SK-N-SH (cell line): ENCODE measurements around the gene STAT6. TPM values are rescaled to one million over a fixed set of nuclear protein-coding genes. Genes with fewer than 3 reads are reported as not detected.

Experiments used
- CTCF ChIA-PET: fragments of 300-600, 350-600 bp; formaldehyde crosslinking; extraction: SDS; loops from one replicate; lab custom pipeline; 2021; lab: Yijun Ruan, JAX
- POLR2A ChIA-PET: fragments of 350-600 bp; sonication (Branson Sonifier 250); formaldehyde crosslinking; extraction: SDS; loops from one replicate; lab custom pipeline; 2020; ENCODE audit warnings: antibody characterized with exemption, inconsistent platforms; lab: Yijun Ruan, JAX
- DNase-seq: peaks from one replicate; pipeline ENCODE4 v3.0.0; 2012
- H2AFZ ChIP-seq: fragments of 200-600 bp; sonication (generic); 2 replicates; pipeline ENCODE4 v1.8.1; 2016; ENCODE audit warnings: antibody characterized with exemption, mild to moderate bottlenecking, low read depth
- H3F3A ChIP-seq: fragments of 200-600 bp; sonication (generic); replicated peaks from 2 replicates; pipeline ENCODE3; 2016; ENCODE audit warnings: antibody characterized with exemption, mild to moderate bottlenecking; ENCODE audit not compliant: insufficient read depth
- H3K27ac ChIP-seq, 2 experiments: fragments of 200-500 bp in 1 of 2; fragments of 200-600 bp in 1 of 2; sonication (Bioruptor generic) in 1 of 2; sonication (generic), shearing (Covaris generic) in 1 of 2; 2 replicates each; pipeline versions ENCODE4 v1.5.1 to v1.6.1; 2014 to 2016; ENCODE audit warnings: low read depth in 2 of 2, inconsistent platforms in 1 of 2, low read length in 1 of 2, mild to moderate bottlenecking in 1 of 2, mixed read lengths in 1 of 2
- H3K27me3 ChIP-seq: fragments of 200-600 bp; sonication (generic), shearing (Covaris generic); 2 replicates; pipeline ENCODE4 v1.6.1; 2016; ENCODE audit warnings: mixed run types; ENCODE audit not compliant: insufficient read depth
- H3K36me3 ChIP-seq, 2 experiments: fragments of 200-500 bp in 1 of 2; fragments of 200-600 bp in 1 of 2; sonication (Bioruptor generic) in 1 of 2; sonication (generic) in 1 of 2; replicated peaks in 1 of 2; 2 replicates each; pipeline versions ENCODE3 to v1.5.1; 2014 to 2016; ENCODE audit warnings: low read length in 1 of 2, mild to moderate bottlenecking in 1 of 2; ENCODE audit not compliant: insufficient read depth in 2 of 2, control insufficient read depth in 1 of 2
- H3K4me1 ChIP-seq, 2 experiments: fragments of 200-500 bp in 1 of 2; fragments of 200-600 bp in 1 of 2; sonication (Bioruptor generic) in 1 of 2; sonication (generic), shearing (Covaris generic) in 1 of 2; 2 replicates each; pipeline versions ENCODE4 v1.5.1 to v1.6.1; 2014 to 2016; ENCODE audit warnings: low read depth in 1 of 2, low read length in 1 of 2, mixed run types in 1 of 2; ENCODE audit not compliant: insufficient read depth in 2 of 2, control insufficient read depth in 1 of 2
- H3K4me2 ChIP-seq: fragments of 200-600 bp; sonication (generic), shearing (Covaris generic); 2 replicates; pipeline ENCODE4 v1.6.1; 2017; ENCODE audit warnings: mixed run types
- H3K4me3 ChIP-seq, 2 experiments: fragments of 200-500 bp in 1 of 2; fragments of 200-600 bp in 1 of 2; sonication (Bioruptor generic) in 1 of 2; sonication (generic), shearing (Covaris generic) in 1 of 2; 2 replicates each; pipeline versions ENCODE4 v1.5.1 to v1.8.1; 2014 to 2016; ENCODE audit warnings: low read depth in 2 of 2, inconsistent platforms in 1 of 2, low read length in 1 of 2, mild to moderate bottlenecking in 1 of 2, mixed read lengths in 1 of 2, moderate library complexity in 1 of 2
- H3K79me2 ChIP-seq: fragments of 200-600 bp; sonication (generic); 2 replicates; pipeline ENCODE4 v1.8.1; 2017; ENCODE audit warnings: mild to moderate bottlenecking; ENCODE audit not compliant: insufficient read depth
- H3K9ac ChIP-seq: fragments of 200-600 bp; sonication (generic); 2 replicates; pipeline ENCODE4 v1.6.1; 2017; ENCODE audit warnings: mixed run types
- H3K9me2 ChIP-seq: fragments of 200-600 bp; sonication (generic); 2 replicates; pipeline ENCODE4 v1.6.1; 2017; ENCODE audit warnings: mixed run types
- H3K9me3 ChIP-seq: fragments of 200-600 bp; sonication (generic); 2 replicates; pipeline ENCODE4 v1.6.1; 2017; ENCODE audit warnings: mixed run types, mild to moderate bottlenecking, moderate library complexity
- H4K20me1 ChIP-seq: fragments of 200-600 bp; sonication (generic); 2 replicates; pipeline ENCODE4 v1.6.1; 2017; ENCODE audit warnings: mild to moderate bottlenecking, mixed run types; ENCODE audit not compliant: insufficient read depth
- CHD2 ChIP-seq: fragments of 150-350 bp; IDR thresholded peaks from 2 replicates; pipeline ENCODE4 v1.6.1; 2018; ENCODE audit warnings: low read length; ENCODE audit not compliant: partially characterized antibody
- CTCF ChIP-seq: fragments of 200-600 bp; sonication (generic); IDR thresholded peaks from 2 replicates; pipeline ENCODE4 v1.6.1; 2017; ENCODE audit warnings: antibody characterized with exemption, mild to moderate bottlenecking, moderate library complexity
- FOXJ3 ChIP-seq: sonication (generic); formaldehyde crosslinking; IDR thresholded peaks from 2 replicates; pipeline ENCODE4 v1.5.1; 2020; ENCODE audit warnings: mild to moderate bottlenecking, missing genetic modification reagents
- GABPA ChIP-seq: IDR thresholded peaks from 2 replicates; pipeline ENCODE4 v1.4.0; 2012; ENCODE audit warnings: low read depth, mild to moderate bottlenecking
- GATA2 ChIP-seq: sonication (generic); formaldehyde crosslinking; IDR thresholded peaks from 2 replicates; pipeline ENCODE4 v1.5.0; 2020; ENCODE audit warnings: mild to moderate bottlenecking, missing genetic modification reagents
- MAX ChIP-seq: IDR thresholded peaks from 2 replicates; pipeline ENCODE4 v1.4.0; 2012; ENCODE audit warnings: low read depth
- MEF2A ChIP-seq: IDR thresholded peaks from 2 replicates; pipeline ENCODE4 v1.4.0; 2012; ENCODE audit warnings: low read depth, borderline replicate concordance
- NRF1 ChIP-seq: IDR thresholded peaks from 2 replicates; pipeline ENCODE4 v1.6.1; 2012; ENCODE audit warnings: low read depth, mild to moderate bottlenecking, low read length
- PBX3 ChIP-seq: IDR thresholded peaks from 2 replicates; pipeline ENCODE4; 2012
- POLR2AphosphoS5 ChIP-seq: IDR thresholded peaks from 2 replicates; pipeline ENCODE4 v1.6.1; 2012; ENCODE audit warnings: low read depth, low read length
- RAD21 ChIP-seq: IDR thresholded peaks from 2 replicates; pipeline ENCODE4 v1.6.1; 2012; ENCODE audit warnings: mild to moderate bottlenecking, low read length
- RCOR1 ChIP-seq: fragments of 150-350 bp; IDR thresholded peaks from 2 replicates; pipeline ENCODE4 v1.6.1; 2017; ENCODE audit warnings: antibody characterized with exemption, low read length
- SMC3 ChIP-seq: IDR thresholded peaks from 2 replicates; pipeline ENCODE4 v1.6.1; 2012; ENCODE audit warnings: low read depth, low read length, improper control_type of control experiment
- TCF12 ChIP-seq: IDR thresholded peaks from 2 replicates; pipeline ENCODE4 v1.4.0; 2012
- TEAD4 ChIP-seq: IDR thresholded peaks from 2 replicates; pipeline ENCODE4 v1.4.0; 2012; ENCODE audit warnings: mild to moderate bottlenecking, borderline replicate concordance; ENCODE audit not compliant: insufficient read depth
- ZBTB33 ChIP-seq: IDR thresholded peaks from 2 replicates; pipeline ENCODE4 v1.4.0; 2012; ENCODE audit warnings: low read depth, borderline replicate concordance
- WGBS: methylation state at CpG from one replicate; pipeline ENCODE4 v1.1.6; 2017; ENCODE audit warnings: low lambda C conversion rate; 5-methylcytosine and 5-hydroxymethylcytosine counted together
- polyA plus RNA-seq, 3 experiments: library from polyadenylated mRNA; depleted of rRNA; stranded (reverse); fragments of >200 nt; gene quantifications; 2 replicates each; pipeline ENCODE4 v1.2.3, GENCODE V29; 2012

The STAT6 gene
- polyA plus RNA-seq, 1 of the 3 experiments (the other 2 are of a cell fraction): 0.15 TPM

GRCh38 chr12:57104292-57104910 is 6.8 kb downstream of the STAT6 start:
- POLR2A ChIA-PET: no interaction called here
- H3K4me3 ChIP-seq: no peak overlapping the region
- no peaks in the 10 kb centered on the region for H3K9me2 ChIP-seq
- H3K27me3 ChIP-seq: no peaks in the 10 kb centered on the region
- H4K20me1 ChIP-seq: no peaks in the 10 kb centered on the region
- H2AFZ ChIP-seq: no peak overlapping the region
- no peak overlapping the region for H3K9ac ChIP-seq
- TF ChIP-seq RAD21 (no peak), CTCF (no peak), TEAD4 (no peak), SMC3 (no peak), MEF2A (no peak), NRF1 (no peak), CHD2 (no peak)
- no peaks in the 10 kb centered on the region for H3F3A ChIP-seq
- no peaks in the 10 kb centered on the region for H3K36me3 ChIP-seq
- H3K4me1 ChIP-seq: peaks cover 0 to 2% of the 10 kb centered on the region in 2 experiments; a peak in 1 of 4 replicates
- CTCF ChIA-PET: interaction anchor here (0.6 to 23.2 kb wide), 14 partner anchors 8 to 139 kb away, joined by 3 to 339 read pairs (median 4); partner anchors contain the start of genes NAB2, NEMP1 and ZBTB39
- 90% methylated on average over 5 of the region's 12 CpGs for WGBS
- no peaks in the 10 kb centered on the region for H3K9me3 ChIP-seq
- no peak overlapping the region for H3K27ac ChIP-seq
- H3K79me2 ChIP-seq: no peaks in the 10 kb centered on the region
- DNase-seq: peak; percentile 23
- no peak overlapping the region for H3K4me2 ChIP-seq

GRCh38 chr12:57103856-57104255 is 7.3 kb downstream of the STAT6 start:
- CTCF ChIA-PET: interaction anchor here (1.1 to 23.2 kb wide), 8 partner anchors 8 to 110 kb away, joined by 4 to 339 read pairs (median 7); partner anchors contain the start of genes NEMP1 and ZBTB39
- no peak overlapping the region for H2AFZ ChIP-seq
- no peak overlapping the region for H3K9ac ChIP-seq
- peaks cover 0 to 2% of the 10 kb centered on the region in 2 experiments; a peak in 1 of 4 replicates for H3K4me1 ChIP-seq
- H4K20me1 ChIP-seq: no peaks in the 10 kb centered on the region
- H3K36me3 ChIP-seq: no peaks in the 10 kb centered on the region
- H3K9me2 ChIP-seq: no peaks in the 10 kb centered on the region
- H3K79me2 ChIP-seq: no peaks in the 10 kb centered on the region
- H3K9me3 ChIP-seq: no peaks in the 10 kb centered on the region
- 76% methylated on average over 7 of the region's 7 CpGs for WGBS
- H3K4me2 ChIP-seq: no peak overlapping the region
- H3K27me3 ChIP-seq: no peaks in the 10 kb centered on the region
- no peak overlapping the region for H3K27ac ChIP-seq
- H3K4me3 ChIP-seq: no peak overlapping the region
- H3F3A ChIP-seq: no peaks in the 10 kb centered on the region
- TF ChIP-seq ZBTB33 (no peak), POLR2AphosphoS5 (no peak), RCOR1 (no peak), MAX (no peak), TCF12 (no peak), RAD21 (no peak), GABPA (no peak), PBX3 (no peak), GATA2 (CRISPR knock-in tag) (no peak), FOXJ3 (CRISPR knock-in tag) (no peak)
- DNase-seq: no peak
- POLR2A ChIA-PET: no interaction called here
